HTR-8/SVneo (cell line): ENCODE data around the gene WWTR1.

Experiments used
- DNase-seq: peaks from one replicate; pipeline ENCODE4 v3.0.0; 2011; ENCODE audit warnings: low spot score, mixed read lengths; ENCODE audit not compliant: insufficient read length
- FAIRE-seq: peaks from 2 replicates; lab custom pipeline; 2011; peaks lifted over from hg19 to GRCh38; lab: Jason Lieb, UNC

Gene WWTR1

DNA sequence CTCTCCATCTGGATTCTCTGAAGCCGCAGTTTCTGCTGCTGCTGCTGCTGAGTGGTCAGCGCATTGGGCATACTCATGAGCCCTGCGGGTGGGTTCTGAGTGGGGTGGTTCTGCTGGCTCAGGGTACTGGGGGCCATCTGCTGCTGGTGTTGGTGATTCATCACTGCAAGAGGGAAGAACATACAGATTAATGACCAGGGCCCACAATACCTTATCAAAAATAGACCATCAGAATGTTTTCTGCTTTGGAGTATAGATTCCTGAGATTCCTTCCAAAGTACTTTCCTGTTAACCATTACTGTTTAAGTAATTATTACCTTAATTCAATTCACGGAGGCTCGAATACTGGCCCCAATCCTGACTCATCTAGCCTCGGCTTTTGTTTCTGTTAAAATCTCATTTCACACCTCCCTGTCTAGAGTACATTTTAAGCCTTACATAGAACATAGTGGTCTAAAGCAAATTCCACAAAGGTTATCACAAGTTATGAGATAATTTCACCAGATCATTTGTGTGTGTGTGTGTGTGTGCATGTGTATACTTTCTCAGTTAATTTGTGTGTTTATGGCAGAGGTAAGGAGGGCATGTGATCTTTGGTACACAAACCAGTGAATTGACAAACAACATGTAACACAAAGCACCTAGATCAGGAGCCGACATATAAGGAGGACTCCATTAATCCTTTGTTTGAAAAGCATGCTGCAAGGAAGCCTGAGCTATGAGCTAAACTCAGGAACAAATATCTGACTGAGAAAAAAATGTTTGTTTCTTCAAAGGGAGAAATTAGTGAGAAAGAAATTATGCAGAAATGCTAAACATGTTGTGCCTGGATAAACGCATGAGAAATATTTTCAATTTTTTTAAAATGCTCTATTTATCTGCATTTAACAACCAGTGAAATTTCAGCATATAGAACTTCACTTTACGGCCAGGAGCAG is 115.2 kb downstream of the WWTR1 start:
- FAIRE-seq (no peak), DNase-seq (no peak)

DNA sequence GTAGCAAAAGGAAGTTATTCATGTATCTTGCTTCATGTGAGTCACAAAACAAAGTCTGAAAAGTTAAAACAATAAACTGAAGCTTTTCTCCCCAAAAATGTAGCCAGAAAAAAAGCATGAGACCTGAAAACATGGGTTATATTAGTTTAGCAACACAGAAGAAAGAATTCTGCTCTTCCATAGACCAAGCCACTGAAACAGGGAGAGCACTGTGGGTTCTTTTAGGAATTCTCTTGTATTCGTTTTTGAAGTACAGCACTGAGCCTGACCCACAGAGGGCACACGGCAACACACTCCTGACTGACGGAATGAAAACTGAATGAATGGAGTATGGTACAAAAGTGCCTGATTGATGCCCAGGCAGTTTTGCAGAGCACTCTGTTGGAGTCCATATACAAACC is 116.7 kb downstream of the WWTR1 start:
- no peak for DNase-seq
- FAIRE-seq, result no peak

DNA sequence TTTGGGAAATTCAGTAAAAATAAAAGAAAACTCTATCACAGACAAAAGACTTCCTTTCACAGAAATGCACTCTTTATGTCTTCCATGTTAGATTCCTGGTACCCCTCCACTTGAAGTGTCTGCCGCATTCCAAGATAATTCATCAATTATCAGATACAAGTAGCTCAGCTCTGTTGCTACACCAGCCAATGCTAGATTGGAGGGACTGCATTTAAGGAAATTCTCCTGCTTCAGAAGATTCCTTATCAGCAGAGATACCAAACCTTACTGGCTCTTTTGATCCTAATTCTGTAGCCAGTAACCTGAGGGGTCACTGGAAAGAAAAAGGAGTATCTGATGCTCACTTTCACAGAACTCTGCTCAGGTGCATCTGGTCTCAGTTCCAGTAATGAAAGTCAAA is 119.5 kb downstream of the WWTR1 start:
- DNase-seq (no peak), FAIRE-seq (no peak)

GRCh38 chr3:149536429-149536828 is 121.4 kb downstream of the WWTR1 start:
- no peak for DNase-seq
- no peak for FAIRE-seq

DNA sequence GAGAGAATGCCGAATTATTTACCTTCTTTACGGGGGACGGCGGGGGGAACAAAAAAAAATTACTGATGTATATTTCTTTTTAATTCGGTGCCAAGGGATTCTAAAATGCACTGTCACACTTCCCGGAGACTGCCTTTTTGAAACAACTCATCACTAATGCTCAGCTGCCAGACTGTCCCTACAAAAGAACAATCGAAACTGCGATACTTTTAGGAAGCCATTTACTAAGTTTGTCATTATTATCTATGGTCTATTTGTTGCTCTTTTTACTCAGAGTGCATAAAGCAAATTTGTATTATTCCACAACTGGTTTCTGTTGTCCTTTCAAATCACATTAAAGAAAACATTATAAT is 122.5 kb downstream of the WWTR1 start:
- no peak for DNase-seq
- no peak for FAIRE-seq

- no peak for DNase-seq
Observed at GRCh38 chr3:149534671-149535332, 123.0 kb downstream of the WWTR1 start.

DNA sequence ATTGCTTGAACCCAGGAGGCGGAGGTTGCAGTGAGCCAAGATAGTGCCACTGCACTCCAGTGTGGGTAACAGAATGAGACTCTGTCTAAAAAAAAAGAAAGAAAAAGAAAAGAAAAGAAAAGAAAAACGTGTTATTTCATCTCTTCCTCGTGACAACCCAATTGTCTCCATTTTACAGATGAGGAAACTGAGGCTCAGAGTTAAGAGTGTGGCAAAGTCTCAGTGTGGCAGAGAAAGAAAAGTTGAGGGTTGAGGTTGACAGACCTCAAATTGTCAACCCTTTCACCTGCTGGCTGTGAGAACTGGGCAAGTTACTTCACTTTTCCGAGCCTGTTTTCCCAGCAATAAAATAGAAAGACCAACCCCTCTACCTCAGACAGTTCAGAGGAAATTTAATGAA is 123.7 kb downstream of the WWTR1 start:
- DNase-seq (no peak), FAIRE-seq (no peak)

More at GRCh38 chr3:149534671-149535332, 123.0 kb downstream of the WWTR1 start:
- no peak for FAIRE-seq

GRCh38 chr3:149532489-149533180 is 125.2 kb downstream of the WWTR1 start:
- FAIRE-seq (no peak), DNase-seq (no peak)

- DNase-seq (no peak), FAIRE-seq (no peak)
Observed at GRCh38 chr3:149529099-149529498, 128.7 kb downstream of the WWTR1 start.

- FAIRE-seq (no peak), DNase-seq (no peak)
Observed at GRCh38 chr3:149528340-149528650, 129.5 kb downstream of the WWTR1 start.

DNA sequence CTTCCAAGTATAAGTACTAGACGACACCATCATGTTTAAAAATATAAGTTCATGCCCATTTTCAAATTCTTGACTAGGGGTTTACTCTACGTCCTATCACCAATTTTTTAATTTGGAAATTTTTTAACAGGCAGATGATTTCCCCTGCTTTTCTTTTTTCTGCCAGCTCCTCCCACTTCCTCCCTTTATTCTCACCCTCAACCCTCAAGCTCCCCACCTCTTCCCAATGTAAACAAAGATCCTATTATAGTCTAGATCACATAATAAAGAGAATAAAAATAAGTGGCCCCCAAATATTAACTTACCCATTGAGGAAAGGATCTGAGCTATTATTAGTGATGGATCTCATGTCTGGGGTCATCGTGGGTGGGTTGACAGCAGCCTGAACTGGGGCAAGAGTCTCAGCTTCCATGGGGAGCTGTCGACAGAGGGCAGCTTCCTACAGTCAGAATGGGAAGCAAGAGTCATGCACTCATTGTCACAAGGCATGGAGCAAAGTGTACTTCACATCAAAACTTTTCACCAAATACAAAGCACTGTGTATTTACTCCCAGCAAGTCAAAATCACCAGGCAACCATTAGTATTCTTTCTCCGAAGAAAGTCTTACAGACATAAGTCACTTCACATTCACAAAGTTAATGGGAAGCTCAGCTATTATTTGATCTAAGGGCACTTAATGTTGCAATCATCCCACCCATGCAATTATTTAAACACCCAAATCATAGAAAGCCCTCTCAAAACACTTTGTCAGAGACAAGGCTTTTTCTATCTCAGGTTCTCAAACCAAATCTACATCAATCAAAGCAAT is 130.1 kb downstream of the WWTR1 start:
- FAIRE-seq, result no peak
- no peak for DNase-seq

DNA sequence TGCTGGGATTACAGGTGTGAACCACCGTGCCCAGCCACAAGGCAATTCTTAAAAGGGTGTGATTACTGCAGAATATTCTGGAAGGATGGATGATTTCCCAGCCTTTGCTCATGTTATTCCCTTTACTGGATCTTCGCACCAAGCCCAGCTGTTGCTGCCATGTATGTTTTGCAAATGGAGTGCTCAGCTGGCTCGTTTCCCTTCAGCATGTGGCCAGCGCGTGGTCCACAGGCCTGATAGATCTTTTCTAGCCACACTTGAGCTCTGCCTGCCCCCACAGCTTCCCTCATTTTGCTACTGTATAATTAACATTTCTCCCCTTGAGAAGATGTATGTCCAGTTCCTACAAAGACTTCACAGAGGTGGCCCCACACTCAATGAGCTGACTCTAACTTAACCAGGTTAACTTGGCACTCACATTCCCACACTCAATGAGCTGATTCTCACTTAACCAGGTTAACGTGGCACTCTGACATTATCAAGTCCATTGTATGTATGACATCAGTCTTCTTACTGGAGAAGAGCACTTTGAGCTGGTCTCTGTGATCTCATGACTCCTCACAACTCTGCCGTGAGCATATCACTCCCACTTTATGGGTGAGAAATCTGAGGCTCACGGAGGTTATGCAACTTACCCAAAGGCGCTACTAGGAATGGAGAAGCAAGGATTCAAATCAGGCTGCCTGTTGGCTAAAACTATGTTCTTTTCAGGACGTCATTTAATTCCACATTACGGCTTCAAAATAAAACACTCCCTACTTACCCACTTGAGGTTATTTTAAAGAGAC is 134.1 kb downstream of the WWTR1 start:
- DNase-seq (no peak), FAIRE-seq (no peak)

GRCh38 chr3:149519912-149520311 is 137.9 kb downstream of the WWTR1 start:
- no peak for FAIRE-seq
- no peak for DNase-seq

- FAIRE-seq, result no peak
- DNase-seq, result no peak
Observed at GRCh38 chr3:149516920-149517319, 140.9 kb downstream of the WWTR1 start.

DNA sequence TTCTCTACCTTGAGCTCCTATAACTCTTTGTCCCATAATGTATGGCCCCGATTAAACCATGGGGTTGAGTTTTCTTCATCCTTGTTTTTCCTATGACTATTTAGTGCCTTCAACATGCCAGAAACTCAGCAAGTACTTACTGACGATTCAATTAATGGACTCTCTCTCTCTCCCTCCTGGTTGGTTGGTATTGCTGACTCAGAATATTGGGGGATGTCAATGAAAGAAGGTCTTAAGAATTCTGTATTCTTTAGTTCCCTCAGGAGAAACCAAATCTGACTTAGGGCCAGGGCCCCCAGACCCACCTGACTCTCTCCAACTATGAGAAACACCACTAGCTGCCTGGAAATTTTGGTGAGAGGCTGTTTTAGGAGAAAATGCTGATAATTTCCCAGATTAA is 142.6 kb downstream of the WWTR1 start:
- FAIRE-seq (no peak), DNase-seq (no peak)

- DNase-seq (no peak), FAIRE-seq (no peak)
Observed at GRCh38 chr3:149514471-149514870, 143.4 kb downstream of the WWTR1 start.

DNA sequence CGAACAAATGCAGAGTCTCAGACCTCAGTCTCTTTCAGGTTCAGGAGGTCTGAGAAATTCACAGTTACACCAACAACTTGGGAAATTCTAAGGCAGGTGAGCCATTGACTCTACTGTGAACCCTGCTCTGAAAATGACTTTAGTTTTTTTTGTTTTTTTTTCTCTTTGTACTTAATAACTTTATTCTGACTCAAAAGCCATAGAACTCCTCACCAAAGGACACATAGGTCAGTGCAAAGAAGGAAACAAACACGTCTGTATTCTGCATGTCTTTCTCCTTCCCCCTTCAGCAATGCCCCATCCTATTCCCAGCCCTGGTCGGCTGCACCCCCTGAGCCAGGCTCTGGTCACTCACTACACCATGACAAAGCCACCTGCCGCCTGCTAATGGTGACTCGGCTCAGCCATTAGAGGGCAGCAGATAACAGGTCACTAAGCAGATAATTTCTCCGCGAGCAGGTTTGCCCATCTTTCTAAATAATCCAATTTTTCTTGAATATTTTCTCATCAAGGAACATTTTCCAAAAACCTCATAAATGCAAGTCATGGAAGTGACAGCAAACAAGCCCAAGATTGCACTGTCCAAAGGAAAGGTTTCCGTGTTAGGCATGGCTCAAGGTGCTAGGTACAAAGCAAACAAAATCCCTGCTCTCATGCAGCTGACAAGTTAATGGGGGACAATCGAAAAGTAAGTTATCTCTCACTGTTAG is 145.6 kb downstream of the WWTR1 start:
- FAIRE-seq (peak; percentile 23), DNase-seq (peak; percentile 76)

DNA sequence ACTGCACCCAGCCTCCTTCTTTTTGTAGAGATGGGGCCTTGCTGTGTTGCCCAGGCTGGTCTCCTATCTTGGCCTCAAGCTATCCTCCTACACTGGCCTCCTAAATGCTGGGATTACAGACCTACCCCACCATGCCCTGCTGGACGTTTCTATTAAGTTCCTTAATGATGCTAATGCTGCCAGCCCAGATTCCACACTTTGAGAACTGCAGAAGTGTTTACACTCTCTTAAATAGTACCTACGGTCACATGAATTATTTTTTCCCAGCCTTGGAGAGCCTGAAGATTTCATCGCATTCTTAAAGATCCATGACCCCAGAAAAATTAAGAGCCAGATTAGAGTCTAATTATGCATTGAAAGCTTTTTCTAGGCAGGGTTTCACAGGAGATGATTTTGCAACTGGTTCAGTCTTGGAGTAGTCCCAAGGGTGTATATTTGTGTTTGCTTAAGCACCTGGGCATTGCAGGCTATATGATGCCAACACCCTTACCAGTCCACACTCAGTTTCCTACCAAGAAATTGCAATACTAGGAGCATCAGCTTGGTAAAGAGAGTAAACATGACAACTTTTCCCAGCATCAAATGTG is 146.7 kb downstream of the WWTR1 start:
- FAIRE-seq (no peak), DNase-seq (no peak)

- FAIRE-seq (no peak), DNase-seq (no peak)
Observed at GRCh38 chr3:149510480-149510879, 147.3 kb downstream of the WWTR1 start.
